ENCODE measurements around the gene GSG1L2. TPM values are rescaled to one million over a fixed set of nuclear protein-coding genes. Genes with fewer than 3 reads are reported as not detected.

Gene GSG1L2
- polyA plus RNA-seq, 3 donors, result not detected

- H3K27me3 ChIP-seq (ENCODE audit: control insufficient read depth in 2 of 2, insufficient read depth in 2 of 2, low read length in 2 of 2), result no peaks in the 10 kb centered on the region
- no peak for DNase-seq
- WGBS (ENCODE audit: insufficient coverage), result 100% methylated on average over 3 of the region's 5 CpGs
- intact Hi-C loops (cut with micrococcal nuclease), result no loop called here
- Mint-ChIP-seq H3K27ac (no peak overlapping the region), H3K4me1 (no peaks in the 10 kb centered on the region), H3K36me3 (no peaks in the 10 kb centered on the region), H3K4me3 (no peak overlapping the region), H3K27me3 (ENCODE audit: low read depth in 3 of 3) (peaks cover 0 to 4% (median 4%) of the 10 kb centered on the region in 3 donors), H3K9me3 (peaks cover 0 to 5% (median 3%) of the 10 kb centered on the region in 7 donors)
- no peak overlapping the region for H3K9ac ChIP-seq (ENCODE audit: insufficient read depth, low read length, poor library complexity, severe bottlenecking)
- no peak overlapping the region for H3K4me3 ChIP-seq (replicated peaks in 1 of 3; ENCODE audit: low read depth in 2 of 3, low read length in 3 of 3)
- no peaks in the 10 kb centered on the region for H4K20me1 ChIP-seq (ENCODE audit: insufficient read depth, low read length)
- no peaks in the 10 kb centered on the region for H3K36me3 ChIP-seq (replicated peaks in 1 of 2; ENCODE audit: control insufficient read depth in 1 of 2, insufficient read depth in 2 of 2, low read length in 2 of 2)
- H3K27ac ChIP-seq (ENCODE audit: low read depth in 1 of 2, low read length in 2 of 2), result no peak overlapping the region
- no peak overlapping the region for H2AFZ ChIP-seq (ENCODE audit: insufficient read depth, low read depth, low read length, poor library complexity, severe bottlenecking)
- no peaks in the 10 kb centered on the region for H3K79me2 ChIP-seq (ENCODE audit: insufficient read depth, low read length)
- H3K4me1 ChIP-seq (ENCODE audit: control insufficient read depth in 1 of 2, insufficient read depth in 2 of 2, low read length in 2 of 2), result no peaks in the 10 kb centered on the region
- H3K9me3 ChIP-seq (replicated peaks in 1 of 2; ENCODE audit: control insufficient read depth in 1 of 2, insufficient read depth in 1 of 2, low read length in 2 of 2), result no peaks in the 10 kb centered on the region
- H3K4me2 ChIP-seq (replicated peaks; ENCODE audit: extremely low read depth, low read length, poor library complexity, severe bottlenecking), result no peak overlapping the region
- TF ChIP-seq CTCF (IDR thresholded peaks at IDR 0.05), result no peak
Measured at GRCh38 chr17:9811086-9811485, 10.8 kb downstream of the GSG1L2 start.

GRCh38 chr17:9810100-9810949 lies 11.6 kb downstream of the GSG1L2 start:
- Mint-ChIP-seq H3K27me3 (ENCODE audit: low read depth in 3 of 3) (peaks cover 0 to 4% (median 4%) of the 10 kb centered on the region in 3 donors), H3K4me3 (no peak overlapping the region), H3K4me1 (no peaks in the 10 kb centered on the region), H3K27ac (no peak overlapping the region), H3K9me3 (peaks cover 0 to 5% (median 4%) of the 10 kb centered on the region in 7 donors), H3K36me3 (no peaks in the 10 kb centered on the region)
- no peaks in the 10 kb centered on the region for H3K27me3 ChIP-seq (ENCODE audit: control insufficient read depth in 2 of 2, insufficient read depth in 2 of 2, low read length in 2 of 2)
- no peak overlapping the region for H2AFZ ChIP-seq (ENCODE audit: insufficient read depth, low read depth, low read length, poor library complexity, severe bottlenecking)
- no peak for DNase-seq
- H3K4me1 ChIP-seq (ENCODE audit: control insufficient read depth in 1 of 2, insufficient read depth in 2 of 2, low read length in 2 of 2), result no peaks in the 10 kb centered on the region
- no peaks in the 10 kb centered on the region for H4K20me1 ChIP-seq (ENCODE audit: insufficient read depth, low read length)
- H3K4me2 ChIP-seq (replicated peaks; ENCODE audit: extremely low read depth, low read length, poor library complexity, severe bottlenecking), result no peak overlapping the region
- no peak overlapping the region for H3K4me3 ChIP-seq (replicated peaks in 1 of 3; ENCODE audit: low read depth in 2 of 3, low read length in 3 of 3)
- intact Hi-C loops (cut with micrococcal nuclease), result no loop called here
- no peak overlapping the region for H3K27ac ChIP-seq (ENCODE audit: low read depth in 1 of 2, low read length in 2 of 2)
- H3K9me3 ChIP-seq (replicated peaks in 1 of 2; ENCODE audit: control insufficient read depth in 1 of 2, insufficient read depth in 1 of 2, low read length in 2 of 2), result no peaks in the 10 kb centered on the region
- H3K9ac ChIP-seq (ENCODE audit: insufficient read depth, low read length, poor library complexity, severe bottlenecking), result no peak overlapping the region
- H3K79me2 ChIP-seq (ENCODE audit: insufficient read depth, low read length), result no peaks in the 10 kb centered on the region
- no peaks in the 10 kb centered on the region for H3K36me3 ChIP-seq (replicated peaks in 1 of 2; ENCODE audit: control insufficient read depth in 1 of 2, insufficient read depth in 2 of 2, low read length in 2 of 2)
- no peak for TF ChIP-seq CTCF (IDR thresholded peaks at IDR 0.05)
- WGBS (ENCODE audit: insufficient coverage), result 100% methylated on average over 1 of the region's 4 CpGs
